HEK293 (cell line): ENCODE measurements around the gene PTK7.

Experiments
- CTCF ChIA-PET: fragments of 350-600 bp; formaldehyde crosslinking; extraction: SDS; loops from one replicate; lab custom pipeline; 2021; ENCODE audit warnings: antibody characterized with exemption; lab: Yijun Ruan, JAX
- POLR2A ChIA-PET: fragments of 300-600 bp; formaldehyde crosslinking; extraction: SDS; loops from one replicate; lab custom pipeline; 2020; ENCODE audit warnings: antibody characterized with exemption, inconsistent platforms; lab: Yijun Ruan, JAX
- H3K27ac ChIP-seq: fragments of 200-500 bp; sonication (Bioruptor generic); 2 replicates; pipeline ENCODE4 v1.5.1; 2014; ENCODE audit warnings: low read depth, low read length, control low read depth, inconsistent platforms; ENCODE audit errors: extremely low read depth
- H3K36me3 ChIP-seq, 2 experiments: fragments of 200-500 bp in 1 of 2; sonication (Bioruptor generic) in 1 of 2; 1 replicate in 1 of 2; 2 replicates in 1 of 2; pipeline ENCODE4 v1.5.1; 2014 to 2017; ENCODE audit warnings: inconsistent platforms in 2 of 2, low read length in 2 of 2; ENCODE audit not compliant: control insufficient read depth in 2 of 2, insufficient read depth in 1 of 2
- H3K4me1 ChIP-seq: fragments of 200-500 bp; sonication (Bioruptor generic); 2 replicates; pipeline ENCODE4 v1.5.1; 2014; ENCODE audit warnings: mild to moderate bottlenecking, low read length, inconsistent platforms; ENCODE audit not compliant: control insufficient read depth, insufficient read depth
- H3K4me3 ChIP-seq: 2 replicates; pipeline ENCODE4 v1.5.1; 2011; ENCODE audit warnings: low read depth, mild to moderate bottlenecking, control low read depth, low read length, moderate library complexity
- H3K9me3 ChIP-seq: fragments of 200-500 bp; sonication (Bioruptor generic); 2 replicates; pipeline ENCODE4 v1.5.1; 2014; ENCODE audit warnings: low read depth, low read length, inconsistent platforms; ENCODE audit not compliant: control insufficient read depth, insufficient read depth
- BCL11A ChIP-seq: fragments of 450-650 bp; formaldehyde crosslinking; IDR thresholded peaks from 2 replicates; pipeline ENCODE4 v1.5.1; 2016; ENCODE audit warnings: low read depth, missing biosample characterization, missing genetic modification characterization
- EGR2 ChIP-seq: fragments of 450-650 bp; formaldehyde crosslinking; IDR thresholded peaks from 2 replicates; pipeline ENCODE4 v1.5.1; 2016; ENCODE audit warnings: low read depth, missing biosample characterization, missing genetic modification characterization
- HOXC10 ChIP-seq: sonication (generic); formaldehyde crosslinking; IDR thresholded peaks from 2 replicates; pipeline ENCODE4 v1.8.1; 2023; ENCODE audit warnings: mild to moderate bottlenecking, missing genetic modification reagents
- MYNN ChIP-seq: fragments of 450-650 bp; formaldehyde crosslinking; IDR thresholded peaks from 2 replicates; pipeline ENCODE4 v1.5.1; 2016; ENCODE audit warnings: missing biosample characterization, missing genetic modification characterization, borderline replicate concordance
- SCRT2 ChIP-seq: fragments of 450-650 bp; formaldehyde crosslinking; IDR thresholded peaks from 2 replicates; pipeline ENCODE4 v1.5.1; 2016; ENCODE audit warnings: missing biosample characterization, missing genetic modification characterization
- ZBTB1 ChIP-seq: fragments of 450-650 bp; formaldehyde crosslinking; IDR thresholded peaks from 2 replicates; pipeline ENCODE4 v1.5.1; 2016; ENCODE audit warnings: missing biosample characterization, missing genetic modification characterization
- ZBTB21 ChIP-seq: fragments of 450-650 bp; formaldehyde crosslinking; IDR thresholded peaks from 2 replicates; pipeline ENCODE4 v1.5.1; 2017; ENCODE audit warnings: missing biosample characterization, missing genetic modification characterization
- ZNF112 ChIP-seq: fragments of 450-650 bp; formaldehyde crosslinking; IDR thresholded peaks from 2 replicates; pipeline ENCODE4 v1.5.0; 2017; ENCODE audit warnings: missing biosample characterization, missing genetic modification characterization
- ZNF133 ChIP-seq: fragments of 450-650 bp; formaldehyde crosslinking; IDR thresholded peaks from 2 replicates; pipeline ENCODE4 v1.5.1; 2016; ENCODE audit warnings: missing biosample characterization, missing genetic modification characterization
- ZNF138 ChIP-seq: fragments of 450-650 bp; formaldehyde crosslinking; IDR thresholded peaks from 2 replicates; pipeline ENCODE4 v1.5.1; 2016; ENCODE audit warnings: missing biosample characterization, missing genetic modification characterization, borderline replicate concordance
- ZNF146 ChIP-seq: fragments of 450-650 bp; formaldehyde crosslinking; IDR thresholded peaks from 2 replicates; pipeline ENCODE4 v1.5.1; 2016; ENCODE audit warnings: missing biosample characterization, missing genetic modification characterization
- ZNF24 ChIP-seq: fragments of 450-650 bp; formaldehyde crosslinking; IDR thresholded peaks from 2 replicates; pipeline ENCODE4 v1.5.1; 2016; ENCODE audit warnings: missing biosample characterization, missing genetic modification characterization
- ZNF341 ChIP-seq: fragments of 450-650 bp; formaldehyde crosslinking; IDR thresholded peaks from 2 replicates; pipeline ENCODE4; 2016; ENCODE audit warnings: low read depth, missing biosample characterization, missing genetic modification characterization
- ZNF404 ChIP-seq: fragments of 450-650 bp; formaldehyde crosslinking; IDR thresholded peaks from 2 replicates; pipeline ENCODE4 v1.5.1; 2017; ENCODE audit warnings: missing biosample characterization, missing genetic modification characterization
- ZNF48 ChIP-seq: fragments of 450-650 bp; formaldehyde crosslinking; IDR thresholded peaks from 2 replicates; pipeline ENCODE4 v1.5.1; 2016; ENCODE audit warnings: missing biosample characterization, missing genetic modification characterization
- ZNF518A ChIP-seq: fragments of 450-650 bp; formaldehyde crosslinking; conservative IDR thresholded peaks from 2 replicates; pipeline ENCODE4 v1.5.1; 2016; ENCODE audit warnings: low read depth, missing biosample characterization, missing genetic modification characterization
- ZNF623 ChIP-seq: fragments of 450-650 bp; formaldehyde crosslinking; IDR thresholded peaks from 2 replicates; pipeline ENCODE4 v1.5.1; 2016; ENCODE audit warnings: missing biosample characterization, missing genetic modification characterization
- ZNF626 ChIP-seq: fragments of 450-650 bp; sonication (Bioruptor Pico); formaldehyde crosslinking; IDR thresholded peaks from 2 replicates; pipeline ENCODE4 v1.5.1; 2018; ENCODE audit warnings: missing biosample characterization, missing genetic modification characterization, inconsistent platforms
- ZNF660 ChIP-seq: fragments of 450-650 bp; IDR thresholded peaks from 2 replicates; pipeline ENCODE4 v1.5.1; 2018; ENCODE audit warnings: missing biosample characterization, mild to moderate bottlenecking, missing genetic modification characterization
- TF ChIP-seq, protein P1 (sequence below): fragments of 450-650 bp; formaldehyde crosslinking; IDR thresholded peaks from 2 replicates; pipeline ENCODE4 v1.5.1; 2016; ENCODE audit warnings: missing biosample characterization, missing genetic modification characterization

PTK7 gene

DNA sequence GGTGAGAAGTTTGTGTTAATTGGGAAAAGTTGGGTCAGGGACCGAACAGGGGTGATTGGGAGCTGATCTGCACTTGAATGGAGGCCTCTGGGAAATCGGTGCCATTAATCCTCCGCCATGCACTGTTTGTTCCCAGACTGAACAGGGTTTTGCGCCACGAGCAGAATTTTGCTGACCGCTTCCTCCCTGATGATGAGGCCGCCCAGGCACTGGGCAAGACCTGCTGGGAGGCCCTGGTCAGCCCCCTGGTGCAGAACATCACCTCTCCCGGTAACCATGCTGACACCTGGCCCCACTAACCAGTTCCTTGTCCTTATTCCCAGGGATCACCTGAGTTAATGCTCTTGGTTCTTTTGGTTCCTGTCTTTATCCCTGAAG, 127.6 kb downstream of the PTK7 start (continued):
- TF ChIP-seq ZNF341 (tag by site-specific recombination) (no peak), ZNF626 (tag by site-specific recombination) (no peak)
- TF ChIP-seq, all 188 proteins: peak for 0

DNA sequence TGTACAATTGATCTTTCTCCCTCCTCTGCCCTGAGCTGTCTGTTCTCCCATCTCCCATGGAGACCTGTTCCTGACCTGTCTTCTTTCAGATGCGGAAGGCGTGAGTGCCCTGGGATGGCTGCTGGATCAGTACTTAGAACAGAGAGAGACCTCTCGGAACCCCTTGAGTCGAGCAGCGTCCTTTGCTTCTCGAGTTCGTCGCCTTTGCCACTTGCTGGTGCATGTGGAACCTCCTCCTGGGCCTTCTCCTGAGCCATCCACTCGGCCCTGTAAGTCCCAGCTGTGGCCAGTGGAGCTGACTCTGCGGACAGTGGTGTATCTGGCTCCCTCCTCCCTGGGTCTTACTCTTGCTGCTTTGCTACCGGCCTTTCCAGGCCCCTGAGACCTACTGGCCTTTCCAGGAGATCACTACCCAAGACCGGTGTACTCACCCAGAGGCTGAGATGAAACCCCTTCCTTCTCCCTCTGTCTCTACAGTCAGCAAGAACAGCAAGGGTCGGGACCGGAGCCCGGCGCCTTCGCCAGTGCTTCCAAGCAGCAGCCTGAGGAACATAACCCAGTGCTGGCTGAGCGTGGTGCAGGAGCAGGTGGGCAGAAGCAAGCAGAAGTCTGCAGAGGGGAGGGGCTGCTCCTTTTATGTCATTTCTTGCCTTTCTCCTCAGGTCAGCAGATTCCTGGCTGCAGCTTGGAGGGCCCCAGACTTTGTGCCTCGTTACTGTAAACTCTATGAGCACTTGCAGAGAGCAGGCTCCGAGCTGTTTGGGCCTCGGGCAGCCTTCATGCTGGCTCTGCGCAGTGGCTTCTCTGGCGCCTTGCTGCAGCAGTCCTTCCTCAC, 128.4 kb downstream of the PTK7 start:
- ChIA-PET CTCF (interaction anchor here (0.6 kb wide), 2 partner anchors 132 to 178 kb away, joined by 3 read pairs; no protein-coding TSS in a partner anchor), POLR2A (no interaction called here)
- no peak overlapping the region for H3K27ac ChIP-seq
- no peaks in the 10 kb centered on the region for H3K9me3 ChIP-seq
- peaks cover 0 to 12% of the 10 kb centered on the region in 2 experiments; a peak in 2 of 3 replicates for H3K36me3 ChIP-seq
- no peak overlapping the region for H3K4me3 ChIP-seq
- H3K4me1 ChIP-seq, result no peaks in the 10 kb centered on the region
- TF ChIP-seq BCL11A, result no peak
- TF ChIP-seq ZBTB21 (tag by site-specific recombination), result no peak
- TF ChIP-seq ZNF518A (tag by site-specific recombination), result no peak
- no peak for TF ChIP-seq ZNF24 (tag by site-specific recombination)
- no peak for TF ChIP-seq MYNN (tag by site-specific recombination)
- TF ChIP-seq ZBTB1 (tag by site-specific recombination), result no peak
- TF ChIP-seq, all 188 proteins: peak for 0

- ChIA-PET CTCF (no interaction called here), POLR2A (interaction anchor here (0.7 kb wide), 1 partner anchor 134 kb away, joined by 4 read pairs; no protein-coding TSS in a partner anchor)
- Histone ChIP-seq H3K27ac (no peak overlapping the region), H3K4me1 (no peaks in the 10 kb centered on the region), H3K36me3 (peaks cover 0 to 5% of the 10 kb centered on the region in 2 experiments; a peak in 2 of 3 replicates), H3K9me3 (no peaks in the 10 kb centered on the region), H3K4me3 (no peak overlapping the region)
- TF ChIP-seq HOXC10 (CRISPR knock-in tag), result no peak
- TF ChIP-seq EGR2 (tag by site-specific recombination), result peak; percentile 18; the same call in 1 of the 2 replicates
- peak; percentile 26; the same call in 1 of the 2 replicates for TF ChIP-seq SCRT2
Observed at GRCh38 chr6:43205849-43206248, 129.7 kb downstream of the PTK7 start.

- Histone ChIP-seq H3K36me3 (peaks cover 0 to 3% of the 10 kb centered on the region in 2 experiments; a peak in 2 of 3 replicates), H3K4me3 (no peak overlapping the region), H3K27ac (no peak overlapping the region), H3K9me3 (no peaks in the 10 kb centered on the region), H3K4me1 (no peaks in the 10 kb centered on the region)
- ChIA-PET POLR2A (no interaction called here), CTCF (no interaction called here)
- TF ChIP-seq ZNF48 (tag by site-specific recombination), result no peak
- no peak for TF ChIP-seq ZNF112 (tag by site-specific recombination)
- no peak for TF ChIP-seq ZNF623 (tag by site-specific recombination)
- TF ChIP-seq, protein P1, sequence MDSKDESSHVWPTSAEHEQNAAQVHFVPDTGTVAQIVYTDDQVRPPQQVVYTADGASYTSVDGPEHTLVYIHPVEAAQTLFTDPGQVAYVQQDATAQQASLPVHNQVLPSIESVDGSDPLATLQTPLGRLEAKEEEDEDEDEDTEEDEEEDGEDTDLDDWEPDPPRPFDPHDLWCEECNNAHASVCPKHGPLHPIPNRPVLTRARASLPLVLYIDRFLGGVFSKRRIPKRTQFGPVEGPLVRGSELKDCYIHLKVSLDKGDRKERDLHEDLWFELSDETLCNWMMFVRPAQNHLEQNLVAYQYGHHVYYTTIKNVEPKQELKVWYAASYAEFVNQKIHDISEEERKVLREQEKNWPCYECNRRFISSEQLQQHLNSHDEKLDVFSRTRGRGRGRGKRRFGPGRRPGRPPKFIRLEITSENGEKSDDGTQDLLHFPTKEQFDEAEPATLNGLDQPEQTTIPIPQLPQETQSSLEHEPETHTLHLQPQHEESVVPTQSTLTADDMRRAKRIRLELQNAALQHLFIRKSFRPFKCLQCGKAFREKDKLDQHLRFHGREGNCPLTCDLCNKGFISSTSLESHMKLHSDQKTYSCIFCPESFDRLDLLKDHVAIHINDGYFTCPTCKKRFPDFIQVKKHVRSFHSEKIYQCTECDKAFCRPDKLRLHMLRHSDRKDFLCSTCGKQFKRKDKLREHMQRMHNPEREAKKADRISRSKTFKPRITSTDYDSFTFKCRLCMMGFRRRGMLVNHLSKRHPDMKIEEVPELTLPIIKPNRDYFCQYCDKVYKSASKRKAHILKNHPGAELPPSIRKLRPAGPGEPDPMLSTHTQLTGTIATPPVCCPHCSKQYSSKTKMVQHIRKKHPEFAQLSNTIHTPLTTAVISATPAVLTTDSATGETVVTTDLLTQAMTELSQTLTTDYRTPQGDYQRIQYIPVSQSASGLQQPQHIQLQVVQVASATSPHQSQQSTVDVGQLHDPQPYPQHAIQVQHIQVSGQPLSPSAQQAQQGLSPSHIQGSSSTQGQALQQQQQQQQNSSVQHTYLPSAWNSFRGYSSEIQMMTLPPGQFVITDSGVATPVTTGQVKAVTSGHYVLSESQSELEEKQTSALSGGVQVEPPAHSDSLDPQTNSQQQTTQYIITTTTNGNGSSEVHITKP (tag by site-specific recombination), result no peak
- no peak for TF ChIP-seq ZNF146 (tag by site-specific recombination)
- no peak for TF ChIP-seq ZNF404
- no peak for TF ChIP-seq ZNF660 (tag by site-specific recombination)
- TF ChIP-seq ZNF133, result no peak
- TF ChIP-seq ZNF138 (tag by site-specific recombination), result no peak
Observed at GRCh38 chr6:43207286-43207685, 131.2 kb downstream of the PTK7 start.
